Measurements from ENCODE around the gene ADSS2.
"Not testable (repeated sequence)": the region's sequence is repeated elsewhere in the genome, so short reads cannot be mapped to it uniquely, and the experiment has no call there.

The ADSS2 gene

DNA sequence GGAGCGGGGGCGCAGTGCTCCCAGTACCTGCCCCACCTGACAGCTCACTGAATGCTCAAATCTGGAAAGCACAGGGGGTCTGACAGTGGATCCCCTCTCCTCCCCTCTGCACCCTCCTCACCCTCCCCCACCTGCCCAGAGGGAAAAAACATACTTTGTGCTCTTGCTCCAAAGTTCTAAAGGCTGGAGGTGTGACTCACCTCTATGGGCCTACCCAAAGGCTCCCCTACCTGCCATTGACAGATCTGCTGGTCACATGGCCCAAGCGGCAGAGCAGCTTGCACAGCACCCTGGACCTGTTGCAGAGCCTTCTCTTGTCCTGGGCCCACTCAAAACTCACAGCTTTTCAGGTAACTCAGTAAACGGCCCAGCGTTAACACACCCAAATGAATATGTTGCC lies 55.7 kb downstream of the ADSS2 start:
- no peak for DNase-seq (ENCODE audit: low read depth)

DNA sequence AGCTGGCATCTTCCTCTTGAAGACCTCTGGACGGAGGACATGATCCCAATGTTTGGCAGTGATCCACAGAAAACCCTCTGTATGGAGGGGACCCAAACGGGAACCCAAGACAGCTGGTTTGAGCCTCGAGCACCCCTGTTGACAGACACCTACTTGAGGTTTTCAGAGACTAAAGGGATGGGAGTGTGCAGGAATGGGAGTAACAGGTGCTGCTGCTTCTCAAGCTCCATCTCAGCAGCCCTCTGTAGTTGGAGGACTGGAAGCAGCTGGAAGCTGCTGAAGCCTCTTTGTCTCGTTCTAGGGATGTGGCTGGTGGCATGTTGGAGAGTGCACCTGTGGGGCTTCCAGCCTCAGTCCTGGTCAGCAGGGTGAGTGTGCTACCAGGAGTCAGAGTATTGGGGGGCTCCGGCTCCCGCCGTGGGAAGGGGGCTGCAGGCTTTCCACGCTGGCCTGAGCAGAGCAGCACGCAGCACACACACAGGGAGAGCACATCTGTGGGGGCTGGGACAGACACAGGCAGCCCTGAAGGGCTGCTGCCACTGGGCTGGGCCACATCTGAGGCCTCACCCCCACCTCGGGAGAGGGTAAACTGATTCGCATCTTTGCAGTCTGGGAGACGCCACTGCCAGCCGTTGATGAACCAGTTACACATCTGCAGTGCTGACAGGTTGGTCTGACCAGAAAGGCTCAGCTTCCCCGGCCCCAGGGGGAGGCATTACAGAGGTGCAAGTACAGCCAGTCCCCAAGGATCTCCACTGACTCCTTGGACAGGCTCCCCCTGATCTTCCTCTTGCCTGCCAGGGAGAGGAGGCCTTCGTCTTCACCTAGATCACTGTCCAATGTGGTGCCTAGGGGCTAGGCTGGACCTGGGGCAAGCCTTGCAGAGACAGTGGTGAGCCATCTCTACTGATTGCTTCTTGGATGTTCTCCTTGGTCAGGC lies 56.6 kb downstream of the ADSS2 start:
- DNase-seq (ENCODE audit: low read depth) = no peak

DNA sequence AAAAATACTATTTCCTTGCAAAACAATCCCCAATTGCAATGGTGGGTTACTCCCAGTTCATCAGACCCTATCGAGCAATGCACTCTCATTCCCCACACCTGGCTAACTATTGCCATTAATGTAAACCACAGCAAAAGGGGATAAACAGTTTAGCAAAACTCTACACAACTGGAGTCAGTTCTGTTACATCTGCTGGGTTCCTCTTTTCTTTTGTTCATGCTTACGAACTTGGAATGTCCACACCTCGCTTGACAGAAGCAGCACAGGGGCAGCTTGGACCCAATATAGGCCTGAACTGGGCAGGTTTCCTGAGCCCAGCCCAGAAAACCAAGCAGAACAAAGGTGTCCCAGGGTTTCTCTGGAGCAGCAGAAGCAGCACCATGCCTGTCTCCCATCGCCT lies 57.4 kb downstream of the ADSS2 start:
- no peak for DNase-seq (ENCODE audit: low read depth)

DNA sequence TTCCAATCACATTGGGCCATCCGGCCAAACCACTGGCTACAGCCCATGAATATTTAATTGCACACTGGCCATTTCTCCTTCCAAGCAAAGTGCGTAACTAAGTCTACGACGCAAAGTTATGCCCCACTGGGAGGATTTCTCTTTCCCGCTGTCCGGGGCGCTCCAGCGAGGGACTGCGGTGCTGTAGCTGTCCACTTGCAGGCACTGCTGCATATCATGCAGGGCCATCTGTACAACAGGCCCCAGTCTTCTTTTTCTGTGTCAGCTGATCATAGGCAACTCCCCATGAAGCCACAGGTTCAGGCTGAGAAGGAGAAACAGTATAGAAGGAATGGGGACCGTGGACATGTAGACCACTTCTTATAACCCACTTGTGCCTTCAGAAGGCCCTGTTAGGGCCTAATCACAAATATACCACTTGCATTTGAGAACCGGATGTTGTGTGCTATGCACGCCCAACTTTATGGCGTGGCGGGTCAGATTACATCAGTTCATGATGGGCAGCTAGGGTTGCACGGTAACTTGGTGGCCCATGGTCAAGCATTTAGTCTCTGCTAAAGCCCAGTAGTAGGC lies 58.0 kb downstream of the ADSS2 start:
- no peak for DNase-seq (ENCODE audit: low read depth)

DNA sequence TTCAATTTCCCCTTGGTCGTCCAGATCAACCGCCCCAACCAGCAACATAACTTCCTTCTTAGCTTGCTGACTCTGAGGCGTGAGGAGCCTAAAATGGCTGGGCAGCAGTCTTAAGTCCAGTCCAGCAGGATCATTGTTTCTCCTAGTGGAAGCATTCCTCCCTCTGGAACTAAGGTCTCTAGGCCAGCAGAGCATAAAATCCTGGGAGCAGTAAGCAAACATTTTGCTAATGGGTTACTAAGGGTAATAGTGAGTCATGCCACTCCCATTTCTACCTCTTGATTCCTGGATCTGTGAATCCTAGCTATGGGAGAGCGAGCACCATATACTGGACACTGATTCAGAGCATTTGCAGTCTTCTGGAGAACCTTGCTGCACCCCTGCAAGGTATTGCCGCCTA lies 59.9 kb downstream of the ADSS2 start:
- DNase-seq (ENCODE audit: low read depth) = no peak

DNA sequence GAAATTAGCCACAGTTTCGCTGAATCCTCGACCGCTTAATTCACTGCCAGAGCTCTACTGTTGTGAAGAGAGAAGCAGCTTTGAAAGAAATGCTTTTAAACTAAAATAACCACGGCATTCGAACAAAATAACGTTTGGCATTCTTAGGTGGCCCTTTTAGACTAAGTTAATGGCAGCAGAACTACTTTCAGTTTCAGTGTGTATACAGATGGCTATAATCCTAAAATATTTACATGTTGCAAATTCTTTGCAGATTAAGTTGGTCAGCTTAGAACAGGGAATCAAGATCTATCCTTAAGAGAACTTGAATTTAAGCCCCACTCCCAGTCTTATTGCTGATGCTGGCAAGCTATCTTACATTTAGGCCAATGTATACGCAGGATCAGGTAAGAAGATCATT lies 62.7 kb downstream of the ADSS2 start:
- no peak for DNase-seq (ENCODE audit: low read depth)

DNA sequence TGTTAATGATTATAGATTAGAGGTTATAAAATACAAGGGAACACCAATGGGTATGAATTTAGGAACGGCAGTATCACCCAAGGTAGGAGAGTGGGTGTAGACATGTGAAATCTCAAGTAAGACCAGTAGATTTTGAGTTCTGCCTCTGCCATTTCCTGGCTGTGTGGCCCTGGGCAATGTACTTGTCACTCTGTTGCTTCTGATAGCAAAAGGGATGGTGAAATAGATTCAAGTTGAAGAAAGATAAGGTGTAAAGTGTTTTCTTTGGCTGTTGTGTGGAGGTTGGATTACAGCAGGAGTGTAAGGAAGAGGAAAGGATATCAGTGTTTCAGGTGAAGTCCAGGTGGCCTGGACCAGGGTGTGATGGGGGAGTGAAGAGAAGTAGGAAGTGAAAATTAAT lies 64.3 kb downstream of the ADSS2 start:
- DNase-seq (ENCODE audit: low read depth) = no peak

DNA sequence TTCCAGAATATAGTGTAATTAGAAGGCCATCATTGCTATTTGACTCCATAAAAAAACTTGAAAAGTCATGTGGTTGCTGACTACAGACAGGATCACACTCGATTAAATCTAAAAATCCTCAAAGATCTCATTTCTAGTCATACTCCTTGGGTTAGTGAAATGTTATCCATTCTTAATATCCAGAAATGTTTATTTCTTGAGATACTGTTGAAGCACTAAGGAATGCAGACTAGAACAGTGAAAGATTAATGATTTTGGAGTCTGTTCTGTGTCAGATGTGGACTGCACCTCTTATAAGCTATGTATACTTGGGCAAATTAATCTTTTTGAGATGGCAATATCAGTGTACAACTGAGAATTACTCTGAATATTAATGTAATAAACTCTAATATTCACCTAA lies 65.1 kb downstream of the ADSS2 start:
- DNase-seq (ENCODE audit: low read depth) = no peak

DNA sequence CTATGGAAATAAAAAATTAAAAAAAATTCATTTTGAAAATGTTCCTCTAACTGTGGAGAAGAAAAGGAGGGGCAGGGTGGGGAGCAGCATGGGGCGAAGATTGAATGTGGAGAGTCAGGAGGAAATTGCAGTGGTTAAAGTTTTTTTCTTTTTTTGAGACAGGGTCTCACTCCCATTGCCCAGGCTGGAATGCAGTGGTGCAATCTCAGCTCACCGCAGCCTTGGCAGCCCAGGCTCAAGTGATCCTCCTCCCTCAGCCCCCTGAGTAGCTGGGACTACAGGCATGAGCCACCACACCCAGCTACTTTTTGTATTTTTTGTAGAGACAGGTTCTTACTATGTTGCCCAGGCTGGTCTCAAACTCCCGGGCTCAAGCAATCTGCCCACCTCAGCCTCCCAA lies 67.6 kb downstream of the ADSS2 start:
- no peak for DNase-seq (ENCODE audit: low read depth)

DNA sequence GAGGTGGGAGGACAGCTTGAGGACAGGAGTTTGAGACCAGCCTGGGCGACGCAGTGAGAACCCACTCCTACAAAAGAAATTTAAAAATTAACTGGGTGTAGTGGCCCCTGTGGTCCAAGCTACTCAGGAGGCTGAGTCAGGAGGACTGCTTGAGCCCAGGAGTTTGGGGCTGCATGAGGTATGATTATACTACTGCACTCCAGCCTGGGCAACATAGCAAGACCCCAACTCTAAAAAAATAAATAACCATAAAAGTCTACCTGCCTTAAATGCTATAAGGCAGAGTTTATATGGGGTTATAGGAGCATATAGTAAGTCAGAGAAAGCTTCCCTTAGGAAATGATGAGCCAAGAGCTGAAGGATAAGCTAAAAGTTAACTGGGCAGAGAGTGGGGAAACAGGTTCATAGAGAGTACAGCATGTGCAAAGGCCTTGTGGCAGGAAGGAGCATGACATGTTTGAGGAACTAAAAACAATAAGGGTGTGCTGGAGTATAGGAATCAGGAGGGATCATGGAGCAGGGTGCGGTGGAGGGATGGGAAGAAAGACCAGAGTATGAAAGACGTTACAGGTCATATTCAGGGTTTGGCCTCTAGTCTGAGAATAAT lies 68.3 kb downstream of the ADSS2 start:
- DNase-seq (ENCODE audit: low read depth) = no peak

DNA sequence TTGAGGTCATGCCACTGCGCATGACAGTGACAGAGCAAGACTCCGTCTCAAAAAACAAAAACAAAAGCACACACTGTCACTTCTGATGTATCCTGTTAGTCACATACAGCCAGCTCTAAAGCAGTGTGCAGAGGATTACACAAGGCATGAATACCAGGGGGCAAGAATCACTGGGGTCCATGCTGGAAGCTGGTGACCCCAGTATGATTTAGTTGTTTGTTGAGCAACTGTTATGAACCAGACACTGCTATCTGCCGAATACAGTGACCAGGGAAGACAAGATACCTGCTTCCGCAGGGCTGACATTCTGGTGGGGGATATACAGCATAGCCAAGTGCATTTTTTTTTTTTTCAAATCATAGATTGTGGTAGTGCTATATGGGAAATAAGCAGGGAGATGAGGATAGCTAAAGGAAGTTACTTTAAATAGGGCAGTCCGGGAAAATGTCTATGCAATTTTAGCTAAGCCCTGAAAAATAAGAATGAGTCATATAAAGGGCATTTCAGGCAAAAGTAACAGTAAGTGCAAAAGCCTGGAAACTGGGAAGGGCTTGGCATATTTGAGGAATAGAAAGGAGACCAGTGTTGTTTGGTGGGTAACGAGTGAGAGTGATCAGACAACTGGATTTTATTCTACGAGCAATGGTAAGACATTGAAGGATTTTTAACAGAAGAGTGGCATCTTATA lies 69.7 kb downstream of the ADSS2 start:
- DNase-seq (ENCODE audit: low read depth) = no peak

DNA sequence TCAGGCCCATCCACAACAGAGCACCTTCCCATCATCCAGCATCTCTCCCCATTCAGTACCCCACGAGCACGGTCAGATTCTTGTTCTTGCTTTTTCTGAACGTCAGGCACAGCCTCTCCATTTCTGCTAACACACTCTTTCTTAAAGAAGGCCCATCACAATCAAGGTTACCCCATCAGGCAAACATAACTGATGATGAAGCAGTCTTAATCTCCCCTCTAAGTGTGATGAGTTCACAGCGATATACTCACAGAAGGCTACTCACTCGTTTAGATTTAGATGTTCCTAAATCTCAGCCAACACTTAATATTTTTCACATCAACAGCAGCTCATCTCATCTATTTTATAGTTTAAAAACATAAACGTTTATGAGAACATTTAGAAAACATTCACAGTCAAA lies 75.6 kb downstream of the ADSS2 start:
- DNase-seq (ENCODE audit: low read depth) = no peak

DNA sequence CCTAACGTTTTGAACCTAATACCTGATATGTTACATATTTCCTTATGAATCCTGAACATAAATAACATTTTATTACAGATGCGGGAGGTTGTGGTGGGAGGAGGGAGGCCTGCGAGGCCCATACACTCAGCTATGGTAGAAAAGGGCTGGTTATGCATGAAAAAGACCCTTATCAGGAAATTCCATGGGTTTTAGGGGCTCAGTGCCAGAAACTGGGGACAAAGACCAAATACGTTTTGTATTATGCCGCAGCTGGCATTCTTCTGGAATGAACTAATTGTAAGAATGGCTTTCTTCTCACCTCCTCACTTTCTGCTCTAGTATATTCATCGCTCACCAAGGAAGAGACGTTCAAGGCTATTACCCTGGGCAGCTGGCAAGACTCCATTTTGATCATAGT lies 76.7 kb downstream of the ADSS2 start:
- no peak for DNase-seq (ENCODE audit: low read depth)

DNA sequence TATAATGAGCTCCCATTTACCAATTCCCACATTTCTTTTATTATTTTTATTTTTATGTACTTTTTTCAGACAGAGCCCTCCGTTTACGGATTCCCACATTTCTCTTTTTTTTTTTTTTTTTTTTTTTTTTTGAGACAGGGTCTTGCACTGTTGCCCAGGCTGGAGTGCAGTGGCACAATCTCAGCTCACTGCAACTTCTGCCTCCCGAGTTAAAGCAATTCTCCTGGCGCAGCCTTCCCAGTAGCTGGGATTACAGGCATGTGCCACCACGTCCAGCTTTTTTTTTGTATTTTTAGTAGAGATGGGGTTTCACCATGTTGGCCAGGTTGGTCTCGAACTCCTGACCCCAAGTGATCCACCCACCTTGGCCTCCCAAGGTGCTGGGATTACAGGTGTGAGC lies 77.2 kb downstream of the ADSS2 start:
- DNase-seq (ENCODE audit: low read depth) = not testable (repeated sequence)

DNA sequence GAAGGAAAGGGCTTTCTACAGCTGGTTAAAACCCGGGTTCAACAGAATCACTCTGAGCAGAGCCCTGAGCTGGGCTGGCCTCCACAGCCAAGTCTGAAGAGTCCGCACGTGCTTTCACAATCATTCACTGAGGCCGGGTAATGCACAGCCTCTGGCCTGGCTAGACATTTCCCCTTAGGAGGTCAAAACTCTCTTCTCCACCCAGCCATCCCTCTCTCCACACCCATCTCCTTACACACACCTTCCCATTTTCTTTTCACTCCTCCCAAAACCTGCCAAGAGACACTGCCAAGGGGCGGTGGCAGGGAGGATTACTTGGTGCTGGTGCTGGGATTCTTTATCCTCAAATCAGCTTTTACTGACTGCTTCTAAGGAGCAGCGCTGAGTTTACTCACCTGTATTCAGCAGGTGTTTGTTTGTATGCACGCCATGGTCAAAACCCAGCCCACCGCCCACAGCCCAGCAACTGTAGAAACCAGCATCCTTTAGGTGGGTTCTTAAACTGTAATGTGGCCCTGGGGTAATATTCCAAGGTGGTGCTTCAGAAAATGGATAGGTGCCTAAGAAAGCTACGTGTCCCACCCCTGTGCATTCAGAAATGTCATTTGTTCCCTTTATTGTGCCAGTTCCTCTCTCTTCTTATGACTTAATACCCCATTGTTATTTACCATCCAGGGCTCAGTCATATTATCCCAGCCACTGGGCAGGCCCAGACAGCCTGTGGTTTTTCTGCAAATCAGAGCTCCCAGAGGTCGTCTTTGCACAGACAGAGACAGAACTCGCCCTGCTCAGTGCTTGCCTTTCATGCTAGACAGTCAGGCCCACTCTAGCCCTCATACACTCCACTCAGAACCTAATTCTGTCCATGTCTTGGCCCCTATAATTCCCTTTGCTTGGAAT lies 80.2 kb downstream of the ADSS2 start:
- DNase-seq (ENCODE audit: low read depth) = no peak

DNA sequence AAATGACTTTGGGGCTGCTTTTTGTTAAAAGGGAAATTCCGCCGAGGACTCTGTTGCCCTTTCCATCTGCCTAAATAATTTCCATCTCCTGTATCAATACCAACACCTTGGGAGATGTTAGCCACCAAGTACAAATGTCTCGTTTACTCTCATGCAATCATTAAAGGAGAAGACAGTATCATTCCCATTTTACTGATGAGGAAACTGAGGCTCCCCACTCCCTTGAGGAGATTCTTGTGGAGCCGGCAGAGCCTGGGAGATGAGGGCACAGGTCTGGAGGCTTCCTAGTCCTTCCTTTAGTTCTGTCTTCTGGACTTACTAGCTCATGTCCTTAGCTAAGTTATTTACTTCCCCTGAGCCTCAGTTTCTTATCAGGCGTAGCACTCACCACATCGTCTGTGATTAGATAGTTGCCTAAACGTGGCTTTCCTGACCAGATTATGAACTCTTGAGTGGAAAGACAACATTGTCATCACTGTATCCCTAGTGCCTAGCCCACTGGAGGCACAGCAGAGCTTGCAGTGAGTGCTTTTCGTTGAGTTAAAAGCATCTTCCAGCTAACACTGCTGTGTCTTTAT lies 81.6 kb downstream of the ADSS2 start:
- DNase-seq (ENCODE audit: low read depth) = no peak

DNA sequence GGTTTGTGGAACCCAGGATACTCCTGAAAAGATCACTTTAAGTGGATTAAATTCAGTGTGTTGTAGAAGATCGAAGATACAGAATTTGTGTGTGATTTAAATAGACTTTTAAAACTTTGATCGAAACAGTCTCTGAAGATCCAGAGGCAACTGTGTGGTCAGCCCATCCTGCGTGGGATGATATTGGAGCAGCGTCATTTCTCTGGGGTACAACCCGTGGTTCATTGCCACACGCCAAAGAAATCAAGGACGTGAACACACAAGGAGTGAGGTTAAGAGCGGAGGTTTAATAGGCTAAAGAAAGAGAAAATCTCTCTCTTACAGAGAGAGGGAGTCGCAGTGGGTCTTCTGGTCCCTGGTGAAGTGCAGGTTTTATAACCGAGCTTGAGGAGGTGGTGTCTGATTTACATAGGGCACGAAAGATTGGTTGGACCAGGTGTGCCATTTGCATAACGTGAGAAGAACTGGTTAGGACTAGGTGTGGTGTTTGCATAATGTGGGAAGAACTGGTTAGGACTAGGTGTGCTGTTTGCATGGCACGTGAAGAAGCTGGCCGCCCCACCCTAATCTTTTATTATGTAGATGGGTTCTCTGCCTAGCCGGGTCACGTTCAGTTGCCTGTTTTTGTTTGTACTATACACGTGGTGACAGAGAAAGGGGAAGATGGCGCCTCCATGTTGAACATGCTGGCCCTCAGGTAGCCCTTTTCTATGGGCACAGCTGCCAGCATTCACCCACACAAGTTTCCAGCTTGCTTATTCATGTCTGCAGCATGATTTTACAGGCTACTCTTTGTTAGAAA lies 82.3 kb downstream of the ADSS2 start:
- DNase-seq (ENCODE audit: low read depth) = no peak

DNA sequence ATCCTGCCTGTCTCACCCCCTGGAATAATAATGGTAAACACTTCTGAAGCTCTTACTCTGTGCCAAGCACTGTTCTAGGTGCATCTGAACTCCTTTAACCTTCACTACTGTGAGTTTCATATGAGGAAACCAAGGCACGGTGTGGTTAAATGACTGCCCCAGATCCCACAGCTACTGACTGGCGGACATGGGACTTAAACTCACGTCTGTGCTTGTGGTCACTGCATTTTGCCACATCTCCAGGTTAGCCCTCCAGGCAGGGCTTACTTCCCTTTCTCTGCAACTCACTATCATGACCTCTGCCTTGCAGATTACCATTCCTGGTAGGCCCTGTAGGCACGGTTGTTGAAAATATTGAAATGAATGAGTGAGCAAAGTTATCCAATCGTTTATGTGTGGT lies 83.4 kb downstream of the ADSS2 start:
- DNase-seq (ENCODE audit: low read depth) = no peak

DNA sequence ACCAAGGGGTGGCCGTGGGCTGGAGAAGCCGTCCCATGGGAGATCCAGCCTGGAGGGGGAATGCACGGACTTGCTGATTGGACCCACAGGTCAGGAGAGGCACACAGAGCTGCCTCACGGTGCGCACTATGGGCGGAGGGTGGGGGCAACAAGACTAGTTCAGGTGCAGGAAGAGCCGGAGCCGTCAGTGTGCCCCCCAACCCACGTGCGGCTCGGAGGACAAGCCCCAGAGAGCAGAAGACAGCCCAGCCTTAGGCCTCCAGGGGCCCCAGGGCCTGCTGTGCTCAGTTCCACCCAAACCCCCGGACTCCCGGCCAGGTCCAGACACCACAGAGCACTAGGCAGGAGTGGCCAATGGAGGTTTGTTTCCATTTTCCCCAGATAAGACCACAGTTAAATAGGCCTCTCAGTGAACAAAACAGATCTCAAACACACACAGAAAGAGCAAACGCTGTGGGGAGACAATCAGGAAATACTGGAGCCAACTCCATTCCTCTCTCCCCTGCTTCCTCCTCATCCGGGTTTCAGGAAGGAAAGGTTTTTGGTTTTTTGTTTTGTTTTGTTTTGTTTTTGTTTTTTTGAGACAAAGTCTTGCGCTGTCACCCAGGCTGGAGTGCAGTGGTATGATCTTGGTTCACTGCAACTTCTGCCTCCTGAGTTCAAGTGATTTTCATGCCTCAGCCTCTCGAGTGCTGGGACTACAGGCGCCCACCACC lies 84.2 kb downstream of the ADSS2 start:
- DNase-seq (ENCODE audit: low read depth) = no peak

DNA sequence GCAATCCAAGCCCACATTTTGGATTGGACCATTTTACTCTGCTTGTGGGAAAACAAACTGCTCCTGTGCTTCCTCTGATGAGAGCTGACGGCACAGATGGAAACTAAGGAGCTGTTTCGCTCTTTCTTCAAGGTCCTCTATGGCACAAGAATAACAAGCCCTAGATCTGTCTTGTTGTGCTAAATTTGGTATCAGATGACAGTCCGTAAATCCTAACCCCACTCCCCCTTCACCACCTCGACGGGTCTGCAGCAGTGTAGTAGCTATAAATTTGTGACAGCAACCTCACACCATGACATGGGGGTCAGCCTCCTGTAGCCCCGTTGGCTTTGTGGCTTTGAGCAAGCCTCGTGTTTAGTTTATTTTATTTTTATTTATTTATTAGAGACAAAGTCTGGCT lies 85.9 kb downstream of the ADSS2 start:
- no peak for DNase-seq (ENCODE audit: low read depth)

All from stimulated activated CD8-positive, alpha-beta memory T cell treated with anti-CD3 and anti-CD28 coated beads, Interleukin-12 subunit alpha, Interleukin-12 subunit beta, amount 100 ng/mL, for 1 hour (primary cell).